HUES48 (cell line): Measurements from ENCODE around the gene SLC22A15.
A peak's percentile ranks its signal among the peaks of the same experiment; 100 is the strongest.

ENCODE experiments used
- H3K27ac ChIP-seq: one replicate; pipeline ENCODE4 v1.7.0; 2013; ENCODE audit warnings: low read depth, low read length, inconsistent platforms
- H3K27me3 ChIP-seq: 2 replicates; pipeline ENCODE4 v1.6.1; 2013; ENCODE audit warnings: mild to moderate bottlenecking, low read length; ENCODE audit not compliant: control insufficient read depth, insufficient read depth
- H3K36me3 ChIP-seq: 2 replicates; pipeline ENCODE4 v1.6.1; 2013; ENCODE audit warnings: low read length; ENCODE audit not compliant: control insufficient read depth, insufficient read depth
- H3K4me1 ChIP-seq: 2 replicates; pipeline ENCODE4 v1.6.1; 2013; ENCODE audit warnings: mild to moderate bottlenecking, low read length; ENCODE audit not compliant: control insufficient read depth, insufficient read depth
- H3K4me3 ChIP-seq: 2 replicates; pipeline ENCODE4 v1.5.1; 2013; ENCODE audit warnings: mild to moderate bottlenecking, low read depth, low read length
- H3K9ac ChIP-seq: 2 replicates; pipeline ENCODE4 v1.6.1; 2013; ENCODE audit warnings: mild to moderate bottlenecking, low read depth, low read length, moderate library complexity
- H3K9me3 ChIP-seq: 2 replicates; pipeline ENCODE4 v1.6.1; 2013; ENCODE audit warnings: low read length; ENCODE audit not compliant: control insufficient read depth, insufficient read depth

The SLC22A15 gene

DNA sequence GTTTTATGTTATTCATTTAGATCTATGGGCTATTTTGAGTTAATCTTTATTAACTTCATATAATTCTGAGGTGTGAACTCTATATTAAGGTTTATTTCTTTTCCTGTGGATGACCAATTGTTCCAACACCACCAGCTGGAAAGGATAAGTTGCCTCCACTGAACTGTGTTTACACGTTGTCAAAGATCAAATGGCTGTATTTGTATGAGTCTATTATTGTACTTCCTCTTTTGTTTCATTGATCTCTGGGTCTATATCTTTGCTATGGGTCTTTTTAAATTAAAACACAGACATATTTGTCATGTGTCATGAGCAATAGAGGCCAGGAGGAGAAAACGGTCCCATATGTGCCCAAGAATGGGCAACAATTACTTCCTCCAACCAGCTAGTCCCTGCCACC lies 129.7 kb downstream of the SLC22A15 start:
- Histone ChIP-seq H3K27ac (no peak overlapping the region), H3K4me1 (no peaks in the 10 kb centered on the region), H3K4me3 (no peak overlapping the region), H3K27me3 (no peaks in the 10 kb centered on the region), H3K9me3 (no peaks in the 10 kb centered on the region), H3K9ac (no peak overlapping the region), H3K36me3 (no peaks in the 10 kb centered on the region)

DNA sequence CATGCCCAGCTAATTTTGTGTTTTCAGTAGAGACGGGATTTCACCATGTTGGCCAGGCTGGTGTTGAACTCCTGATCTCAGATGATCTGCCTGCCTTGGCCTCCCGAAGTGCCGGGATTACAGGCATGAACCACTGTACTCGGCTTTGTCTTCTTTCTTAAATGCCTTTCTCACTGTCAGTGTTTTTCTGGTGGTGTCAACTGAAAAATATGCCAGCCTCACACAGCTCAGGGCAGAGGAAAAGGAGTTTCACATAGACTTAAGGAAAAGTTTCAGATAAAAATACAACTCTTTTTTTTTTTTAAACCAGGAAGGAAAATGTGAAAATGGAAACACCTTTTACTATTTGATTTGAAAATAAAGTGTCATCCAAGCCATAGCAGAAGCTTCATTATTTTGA lies 130.3 kb downstream of the SLC22A15 start:
- H3K9ac ChIP-seq = no peak overlapping the region
- no peaks in the 10 kb centered on the region for H3K27me3 ChIP-seq
- H3K36me3 ChIP-seq = no peaks in the 10 kb centered on the region
- H3K4me1 ChIP-seq = no peaks in the 10 kb centered on the region
- H3K27ac ChIP-seq = no peak overlapping the region
- no peaks in the 10 kb centered on the region for H3K9me3 ChIP-seq
- no peak overlapping the region for H3K4me3 ChIP-seq

GRCh38 chr1:116107371-116107770 lies 131.1 kb downstream of the SLC22A15 start:
- Histone ChIP-seq H3K9ac (no peak overlapping the region), H3K4me1 (no peaks in the 10 kb centered on the region), H3K4me3 (no peak overlapping the region), H3K27me3 (no peaks in the 10 kb centered on the region), H3K27ac (no peak overlapping the region), H3K9me3 (no peaks in the 10 kb centered on the region), H3K36me3 (no peaks in the 10 kb centered on the region)

GRCh38 chr1:116110567-116111523 lies 134.5 kb downstream of the SLC22A15 start, which contains the start of gene MAB21L3:
Gene MAB21L3, plus strand, starts transcription at chr1:116111399. Its CDS starts 1,217 bp downstream, at chr1:116112616.
- no peak within 1 kb of the TSS for H3K9ac ChIP-seq
- no peak within 1 kb of the TSS for H3K4me3 ChIP-seq
- H3K27ac ChIP-seq = peak within 1 kb of the TSS; percentile 39

GRCh38 chr1:116111524-116112021 lies 135.3 kb downstream of the SLC22A15 start:
- Histone ChIP-seq H3K27me3 (no peaks in the 10 kb centered on the region), H3K4me3 (no peak overlapping the region), H3K27ac (peak overlapping the region; percentile 14), H3K9ac (no peak overlapping the region), H3K36me3 (no peaks in the 10 kb centered on the region), H3K9me3 (no peaks in the 10 kb centered on the region), H3K4me1 (no peaks in the 10 kb centered on the region)

More at GRCh38 chr1:116110567-116111523, 134.5 kb downstream of the SLC22A15 start, which contains the start of gene MAB21L3:
- H3K36me3 ChIP-seq = no peaks in the 10 kb centered on the region
- no peaks in the 10 kb centered on the region for H3K9me3 ChIP-seq
- H3K27me3 ChIP-seq = no peaks in the 10 kb centered on the region
- H3K4me1 ChIP-seq = no peaks in the 10 kb centered on the region

DNA sequence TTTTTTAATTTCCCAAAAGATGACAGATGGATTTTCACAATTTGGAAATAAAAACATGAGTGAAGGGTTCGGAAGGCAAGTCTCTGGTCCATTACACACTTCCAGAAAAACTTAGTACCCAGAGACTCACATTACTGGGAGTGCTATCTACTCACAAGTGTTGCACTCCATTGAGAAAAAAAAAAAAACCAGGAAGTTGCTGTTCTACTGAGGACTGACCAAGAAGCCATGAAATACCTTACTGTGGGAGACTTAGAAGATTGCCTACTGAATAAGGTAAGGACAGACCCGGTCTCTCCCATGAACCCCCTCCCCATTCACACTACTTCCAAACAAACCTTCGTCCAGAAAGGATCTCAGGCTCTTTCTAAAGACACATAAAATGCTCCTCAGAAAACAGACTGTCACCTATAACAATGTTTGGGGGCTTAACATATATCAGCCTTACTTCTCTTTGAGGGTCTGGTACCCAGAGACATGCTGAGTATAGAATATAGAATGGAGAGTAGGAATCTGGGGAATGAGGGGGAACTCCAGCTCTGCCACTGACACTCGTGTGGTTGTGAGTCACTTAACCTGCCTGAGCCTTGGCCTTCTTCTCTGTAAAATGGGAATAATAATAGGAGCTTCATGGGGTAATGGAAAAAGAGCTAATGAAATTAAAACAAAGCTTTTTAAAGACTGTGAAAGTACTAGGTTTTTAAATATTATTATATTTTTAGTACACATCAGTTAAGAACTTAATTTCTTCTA lies 136.3 kb downstream of the SLC22A15 start:
- no peak overlapping the region for H3K27ac ChIP-seq
- H3K36me3 ChIP-seq = no peaks in the 10 kb centered on the region
- no peaks in the 10 kb centered on the region for H3K4me1 ChIP-seq
- H3K27me3 ChIP-seq = no peaks in the 10 kb centered on the region
- H3K4me3 ChIP-seq = no peak overlapping the region
- H3K9me3 ChIP-seq = no peaks in the 10 kb centered on the region
- H3K9ac ChIP-seq = no peak overlapping the region

- Histone ChIP-seq H3K4me3 (no peak overlapping the region), H3K27me3 (no peaks in the 10 kb centered on the region), H3K27ac (no peak overlapping the region), H3K4me1 (no peaks in the 10 kb centered on the region), H3K9me3 (no peaks in the 10 kb centered on the region), H3K36me3 (no peaks in the 10 kb centered on the region), H3K9ac (no peak overlapping the region)
Measured at GRCh38 chr1:116113615-116114014, 137.3 kb downstream of the SLC22A15 start.

DNA sequence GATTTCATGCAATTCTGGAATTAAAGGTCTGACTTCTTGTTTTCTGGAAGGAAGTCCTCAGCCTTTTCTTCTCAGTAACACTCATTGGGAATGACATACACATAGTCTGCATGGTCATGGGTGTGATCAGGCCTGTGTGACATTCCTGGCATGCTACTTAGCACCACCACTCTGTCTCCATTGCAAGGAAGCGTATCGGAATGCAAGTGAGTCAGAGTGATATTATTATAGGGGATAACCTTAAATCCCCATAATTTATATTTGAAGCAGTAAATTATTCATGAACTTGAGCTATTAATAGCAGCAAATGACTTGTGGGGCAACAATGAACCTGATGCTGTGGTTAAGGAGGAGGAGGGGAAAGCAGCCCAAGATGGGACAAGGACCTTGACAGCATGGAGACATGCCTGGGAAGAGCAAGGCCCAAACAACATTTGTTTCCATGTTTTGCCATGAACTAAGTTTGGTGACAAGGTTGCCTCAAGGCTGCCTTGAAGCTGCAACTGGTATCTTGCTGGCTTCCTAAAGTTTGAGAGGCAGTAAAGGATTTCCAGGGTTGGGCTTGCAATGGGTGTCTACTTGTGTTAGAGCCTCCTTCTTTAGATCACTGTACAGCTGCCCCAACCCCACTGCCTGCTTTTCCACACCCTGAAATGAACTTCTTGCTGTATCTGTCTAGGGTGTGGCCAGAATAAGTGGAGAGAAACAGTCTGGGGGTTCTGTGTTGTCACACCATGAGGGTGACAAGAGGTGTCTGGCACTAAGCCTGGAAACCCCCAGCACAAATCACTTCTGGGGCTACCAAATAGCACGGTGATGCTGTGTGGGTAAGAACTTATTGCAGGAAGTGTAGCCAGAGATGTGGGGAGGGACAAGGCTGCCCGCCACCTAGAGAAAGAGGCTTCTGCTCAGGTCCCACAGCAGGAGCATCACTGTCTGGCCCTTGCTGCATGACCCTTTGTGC lies 139.4 kb downstream of the SLC22A15 start:
- H3K9me3 ChIP-seq = no peaks in the 10 kb centered on the region
- no peak overlapping the region for H3K9ac ChIP-seq
- H3K27me3 ChIP-seq = no peaks in the 10 kb centered on the region
- no peak overlapping the region for H3K27ac ChIP-seq
- H3K36me3 ChIP-seq = no peaks in the 10 kb centered on the region
- no peaks in the 10 kb centered on the region for H3K4me1 ChIP-seq
- no peak overlapping the region for H3K4me3 ChIP-seq

DNA sequence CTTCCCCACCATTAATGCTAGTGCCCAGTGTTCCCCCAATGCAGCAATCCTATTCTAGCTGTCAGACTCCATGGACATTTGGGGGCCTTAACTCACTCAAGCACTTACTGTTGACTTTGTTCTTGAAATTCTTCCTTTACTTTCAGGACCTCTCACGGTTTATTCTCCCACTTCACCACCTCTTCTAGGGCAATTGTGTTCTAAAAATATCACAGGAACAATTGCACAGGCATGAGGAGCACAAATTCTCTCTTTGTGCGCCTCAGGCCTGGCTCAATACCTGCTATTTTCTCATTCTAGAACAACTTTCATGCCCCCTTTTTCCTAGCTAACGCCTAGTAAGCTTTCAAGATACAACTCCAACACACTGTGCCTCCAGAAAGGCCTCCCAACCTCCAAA lies 142.2 kb downstream of the SLC22A15 start:
- Histone ChIP-seq H3K4me3 (no peak overlapping the region), H3K36me3 (no peaks in the 10 kb centered on the region), H3K27me3 (no peaks in the 10 kb centered on the region)

More for the DNA sequence above, 142.2 kb downstream of the SLC22A15 start:
- Histone ChIP-seq H3K4me1 (no peaks in the 10 kb centered on the region), H3K27ac (no peak overlapping the region), H3K9ac (no peak overlapping the region), H3K9me3 (no peaks in the 10 kb centered on the region)
